GM12878 (cell line): ENCODE data around the gene NFIL3. TPM values are rescaled to one million over a fixed set of nuclear protein-coding genes. Genes with fewer than 3 reads are reported as not detected.
"Not testable (repeated sequence)": the region's sequence is repeated elsewhere in the genome, so short reads cannot be mapped to it uniquely, and the experiment has no call there.

ENCODE experiments used
- ATAC-seq: fragments of 200-7000 bp; cut with Tn5 transposase; 3 replicates; pipeline ENCODE4 v1.9.1; 2020; ENCODE audit warnings: mild to moderate bottlenecking, moderate library complexity
- BruUV-seq: library from RNA; stranded (reverse); fragments of 400-500 nt; replicated peaks from 2 replicates; lab custom pipeline; 2021; lab: Mats Ljungman, UMichigan
- CTCF ChIA-PET: fragments of 300-600 bp; sonication (Branson Sonifier 250); formaldehyde crosslinking; extraction: SDS; loops from one replicate; lab custom pipeline; 2021; ENCODE audit warnings: inconsistent platforms; lab: Yijun Ruan, JAX
- POLR2A ChIA-PET: fragments of 350-600 bp; formaldehyde crosslinking; extraction: SDS; loops from one replicate; lab custom pipeline; 2021; ENCODE audit warnings: inconsistent platforms; lab: Charles Lee
- RAD21 ChIA-PET: fragments of 300-600 bp; sonication (Branson Sonifier 250); formaldehyde crosslinking; loops from one replicate; lab custom pipeline; 2023; ENCODE audit warnings: antibody characterized with exemption; ENCODE audit not compliant: unreplicated experiment; lab: Charles Lee
- SMC1A ChIA-PET: fragments of 300-600 bp; sonication (Branson Sonifier 250); formaldehyde crosslinking; loops from one replicate; lab custom pipeline; 2023; ENCODE audit not compliant: unreplicated experiment, uncharacterized antibody; lab: Charles Lee
- DNase-seq: peaks from one replicate; pipeline ENCODE4 v3.0.0-alpha.2; 2011; ENCODE audit warnings: low read depth, low spot score
- FAIRE-seq: peaks from 3 replicates; lab custom pipeline; 2011; peaks lifted over from hg19 to GRCh38; lab: Jason Lieb, UNC
- H2AFZ ChIP-seq: 2 replicates; pipeline ENCODE4 v1.6.0; 2011; ENCODE audit warnings: low read depth, low read length, control low read depth; ENCODE audit not compliant: control insufficient read depth
- H3K27ac ChIP-seq: 2 replicates; pipeline ENCODE4 v1.5.1; 2011; ENCODE audit warnings: control low read depth; ENCODE audit not compliant: control insufficient read depth, insufficient read depth
- H3K27me3 ChIP-seq, 2 experiments: replicated peaks in 1 of 2; 2 replicates each; pipeline versions ENCODE4 v1.6.0 to v1.6.1; 2011; ENCODE audit warnings: low read length in 1 of 2; ENCODE audit not compliant: control insufficient read depth in 2 of 2, insufficient read depth in 2 of 2
- H3K36me3 ChIP-seq, 2 experiments: 2 replicates each; pipeline ENCODE4 v1.5.1; 2011; ENCODE audit warnings: low read length in 1 of 2; ENCODE audit not compliant: control insufficient read depth in 2 of 2, insufficient read depth in 2 of 2
- H3K4me1 ChIP-seq: 2 replicates; pipeline ENCODE4 v1.6.1; 2011; ENCODE audit warnings: mild to moderate bottlenecking, low read length, moderate library complexity, mixed read lengths; ENCODE audit not compliant: control insufficient read depth, insufficient read depth
- H3K4me2 ChIP-seq: 2 replicates; pipeline ENCODE4 v1.6.0; 2011; ENCODE audit warnings: control low read depth; ENCODE audit not compliant: control insufficient read depth, insufficient read depth
- H3K4me3 ChIP-seq: fragments of 200-600 bp; sonication (generic); 2 replicates; pipeline ENCODE4 v1.5.1; 2016
- H3K79me2 ChIP-seq: 2 replicates; pipeline ENCODE4 v1.6.0; 2011; ENCODE audit warnings: low read length; ENCODE audit not compliant: control insufficient read depth, insufficient read depth
- H3K9ac ChIP-seq: 2 replicates; pipeline ENCODE4 v1.8.0; 2011; ENCODE audit warnings: low read length, control low read depth, mixed read lengths; ENCODE audit not compliant: control insufficient read depth, insufficient read depth
- H3K9me3 ChIP-seq: replicated peaks from 3 replicates; pipeline ENCODE4 v1.5.1; 2011; ENCODE audit warnings: mild to moderate bottlenecking, low read length; ENCODE audit not compliant: control insufficient read depth, insufficient read depth
- H4K20me1 ChIP-seq: 2 replicates; pipeline ENCODE4 v1.6.0; 2011; ENCODE audit not compliant: control insufficient read depth, insufficient read depth
- BRCA1 ChIP-seq: IDR thresholded peaks from 2 replicates; pipeline ENCODE4 v1.6.1; 2011; ENCODE audit warnings: low read depth, low read length, improper control_type of control experiment
- CHD1 ChIP-seq: IDR thresholded peaks from 2 replicates; pipeline ENCODE4 v1.6.1; 2012; ENCODE audit warnings: low read depth, low read length, improper control_type of control experiment
- EED ChIP-seq: sonication (generic); IDR thresholded peaks from 2 replicates; pipeline ENCODE4 v1.6.1; 2016; ENCODE audit warnings: antibody characterized with exemption, low read depth
- ESRRA ChIP-seq: IDR thresholded peaks from 2 replicates; pipeline ENCODE4 v1.6.1; 2012; ENCODE audit warnings: mild to moderate bottlenecking, low read length, improper control_type of control experiment
- GABPA ChIP-seq: IDR thresholded peaks from 2 replicates; pipeline ENCODE4 v1.6.1; 2014; ENCODE audit warnings: antibody characterized with exemption, low read depth, mild to moderate bottlenecking, inconsistent platforms
- IKZF2 ChIP-seq, 2 experiments: fragments of 450-650 bp; IDR thresholded peaks; 2 replicates each; pipeline ENCODE4 v1.6.1; 2017; ENCODE audit warnings: mild to moderate bottlenecking in 2 of 2, moderate library complexity in 2 of 2
- MEF2B ChIP-seq: fragments of 450-650 bp; IDR thresholded peaks from 2 replicates; pipeline ENCODE4 v1.6.1; 2018; ENCODE audit warnings: mild to moderate bottlenecking, moderate library complexity; ENCODE audit not compliant: partially characterized antibody, poor library complexity, severe bottlenecking
- NR2C1 ChIP-seq: fragments of 450-650 bp; IDR thresholded peaks from 2 replicates; pipeline ENCODE4 v1.6.1; 2017; ENCODE audit warnings: antibody characterized with exemption, mild to moderate bottlenecking, moderate library complexity
- NR2C2 ChIP-seq: IDR thresholded peaks from 2 replicates; pipeline ENCODE4 v1.6.1; 2011; ENCODE audit warnings: borderline replicate concordance, low read depth; ENCODE audit not compliant: control insufficient read depth, insufficient read length
- SPI1 ChIP-seq: IDR thresholded peaks from 2 replicates; pipeline ENCODE4 v1.6.1; 2011; ENCODE audit warnings: low read depth, mild to moderate bottlenecking, low read length, moderate library complexity, borderline replicate concordance; ENCODE audit not compliant: insufficient read depth
- ZBED1 ChIP-seq: IDR thresholded peaks from 2 replicates; pipeline ENCODE4 v1.6.1; 2016; ENCODE audit warnings: borderline replicate concordance
- WGBS: methylation state at CpG from one replicate; pipeline ENCODE4 v1.1.6; 2016; ENCODE audit warnings: low lambda C conversion rate; ENCODE audit not compliant: insufficient replicate concordance, insufficient coverage; ENCODE audit errors: missing lambda C conversion rate; 5-methylcytosine and 5-hydroxymethylcytosine counted together
- in situ Hi-C: fragments of 300-500 bp; cut with MboI; formaldehyde crosslinking; loops from 9 replicates; pipeline ENCODE4 v1.14.3; 2018; ENCODE audit warnings: mixed read lengths
- intact Hi-C: fragments of 100-400 bp; cut with micrococcal nuclease; formaldehyde crosslinking; loops from one replicate; pipeline ENCODE4 v1.14.2; 2022; ENCODE audit not compliant: unreplicated experiment
- polyA plus RNA-seq, 11 experiments: library from polyadenylated mRNA; depleted of rRNA in 4 of 11; unstranded in 6 of 11; stranded (reverse) in 5 of 11; fragments of >200 nt; fragmentation: Nextera tagmentation in 4 of 11; fragmentation: Illumina TruSeq in 1 of 11; extraction: Ambion mirVana in 4 of 11; extraction: Trizol in 1 of 11; gene quantifications; 1 replicate in 1 of 11; 2 replicates in 10 of 11; pipeline versions ENCODE4 v1.2.1 to v1.2.3, GENCODE V29; 2011 to 2016; ENCODE audit warnings: inconsistent platforms in 2 of 11, missing spikeins in 2 of 11, low read depth in 1 of 11
- total RNA-seq, 4 experiments: library from RNA; depleted of rRNA in 3 of 4; stranded (reverse); fragments of >200 nt in 3 of 4; fragmentation: Illumina TruSeq in 1 of 4; extraction: Trizol in 1 of 4; gene quantifications; 2 replicates each; pipeline versions ENCODE4 v1.2.1 to v1.2.3, GENCODE V29; 2013 to 2021

The NFIL3 gene
- total and polyA plus RNA-seq, 10 of the 15 experiments (the other 5 are each of a cell fraction or from before 2014, with no cell fraction given): 0.18 to 1.0 (median 0.36) TPM; not detected in 3

- no peaks in the 10 kb centered on the region for H3K4me1 ChIP-seq
- SMC1A ChIA-PET: no interaction called here
- H3K4me2 ChIP-seq: no peak overlapping the region
- no peaks in the 10 kb centered on the region for H3K36me3 ChIP-seq
- no peaks in the 10 kb centered on the region; a peak in 2 of 4 replicates for H3K27me3 ChIP-seq
- WGBS: 29% methylated on average over 1 of the region's 1 CpG
- H2AFZ ChIP-seq: no peak overlapping the region
- CTCF ChIA-PET: interaction anchor here (0.9 kb wide), 1 partner anchor 356 kb away, joined by 4 read pairs; no protein-coding TSS in a partner anchor
- H3K9ac ChIP-seq: no peak overlapping the region
- FAIRE-seq: no peak
- in situ Hi-C loops: no loop called here
- H3K27ac ChIP-seq: no peak overlapping the region
- no peak for DNase-seq
- H3K79me2 ChIP-seq: no peaks in the 10 kb centered on the region
- H3K9me3 ChIP-seq: no peaks in the 10 kb centered on the region
- RAD21 ChIA-PET: no interaction called here
- BruUV-seq: no TSS peak
- H4K20me1 ChIP-seq: no peaks in the 10 kb centered on the region
- POLR2A ChIA-PET: interaction anchor here (0.7 kb wide), 1 partner anchor 11 kb away, joined by 7 read pairs; no protein-coding TSS in a partner anchor
- no peak for ATAC-seq
- intact Hi-C loops: no loop called here
- no peak overlapping the region for H3K4me3 ChIP-seq
- TF ChIP-seq MEF2B (no peak), CHD1 (no peak), GABPA (no peak), ZBED1 (no peak), NR2C2 (no peak), IKZF2 (IDR thresholded peaks at IDR 0.05) (no peak), SPI1 (no peak), EED (no peak), NR2C1 (no peak), ESRRA (no peak), BRCA1 (no peak)
These were observed 51.7 kb downstream of the NFIL3 start for GRCh38 chr9:91371894-91372293.

- intact Hi-C loops: not testable (repeated sequence)
These were observed 53.6 kb downstream of the NFIL3 start for GRCh38 chr9:91370006-91370405.

More at GRCh38 chr9:91370006-91370405, 53.6 kb downstream of the NFIL3 start:
- H3K9ac ChIP-seq, FAIRE-seq, DNase-seq, CTCF ChIA-PET, ATAC-seq, H3K27me3 ChIP-seq, BruUV-seq, POLR2A ChIA-PET, H2AFZ ChIP-seq, H3K36me3 ChIP-seq, H3K27ac ChIP-seq, H3K4me1 ChIP-seq, in situ Hi-C loops, H3K4me3 ChIP-seq, H4K20me1 ChIP-seq, H3K4me2 ChIP-seq, H3K79me2 ChIP-seq, H3K9me3 ChIP-seq, SMC1A ChIA-PET: not testable (repeated sequence)
- 31% methylated on average over 3 of the region's 3 CpGs for WGBS
- RAD21 ChIA-PET: interaction anchor here (0.6 kb wide), 1 partner anchor 310 kb away, joined by 3 read pairs; no protein-coding TSS in a partner anchor
